Neuron (in vitro differentiated cells): Measurements from ENCODE around the gene STING1.
"Not testable (repeated sequence)": the region's sequence is repeated elsewhere in the genome, so short reads cannot be mapped to it uniquely, and the experiment has no call there.

ENCODE experiments used
- H2AFZ ChIP-seq: one replicate; pipeline ENCODE4 v1.6.1; 2013; ENCODE audit warnings: low read depth, mild to moderate bottlenecking, inconsistent platforms, low read length, moderate library complexity
- H3K27me3 ChIP-seq: one replicate; pipeline ENCODE4 v1.6.1; 2013; ENCODE audit warnings: low read length; ENCODE audit not compliant: insufficient read depth
- H3K36me3 ChIP-seq: one replicate; pipeline ENCODE4 v1.6.1; 2013; ENCODE audit warnings: low read length; ENCODE audit not compliant: insufficient read depth
- H3K4me1 ChIP-seq: one replicate; pipeline ENCODE4 v1.6.1; 2013; ENCODE audit warnings: low read length; ENCODE audit not compliant: insufficient read depth
- H3K4me3 ChIP-seq: 2 replicates; pipeline ENCODE4 v1.5.1; 2013; ENCODE audit warnings: mild to moderate bottlenecking, low read length, moderate library complexity
- H3K9me3 ChIP-seq: one replicate; pipeline ENCODE4 v1.6.1; 2013; ENCODE audit warnings: low read length

The STING1 gene

DNA sequence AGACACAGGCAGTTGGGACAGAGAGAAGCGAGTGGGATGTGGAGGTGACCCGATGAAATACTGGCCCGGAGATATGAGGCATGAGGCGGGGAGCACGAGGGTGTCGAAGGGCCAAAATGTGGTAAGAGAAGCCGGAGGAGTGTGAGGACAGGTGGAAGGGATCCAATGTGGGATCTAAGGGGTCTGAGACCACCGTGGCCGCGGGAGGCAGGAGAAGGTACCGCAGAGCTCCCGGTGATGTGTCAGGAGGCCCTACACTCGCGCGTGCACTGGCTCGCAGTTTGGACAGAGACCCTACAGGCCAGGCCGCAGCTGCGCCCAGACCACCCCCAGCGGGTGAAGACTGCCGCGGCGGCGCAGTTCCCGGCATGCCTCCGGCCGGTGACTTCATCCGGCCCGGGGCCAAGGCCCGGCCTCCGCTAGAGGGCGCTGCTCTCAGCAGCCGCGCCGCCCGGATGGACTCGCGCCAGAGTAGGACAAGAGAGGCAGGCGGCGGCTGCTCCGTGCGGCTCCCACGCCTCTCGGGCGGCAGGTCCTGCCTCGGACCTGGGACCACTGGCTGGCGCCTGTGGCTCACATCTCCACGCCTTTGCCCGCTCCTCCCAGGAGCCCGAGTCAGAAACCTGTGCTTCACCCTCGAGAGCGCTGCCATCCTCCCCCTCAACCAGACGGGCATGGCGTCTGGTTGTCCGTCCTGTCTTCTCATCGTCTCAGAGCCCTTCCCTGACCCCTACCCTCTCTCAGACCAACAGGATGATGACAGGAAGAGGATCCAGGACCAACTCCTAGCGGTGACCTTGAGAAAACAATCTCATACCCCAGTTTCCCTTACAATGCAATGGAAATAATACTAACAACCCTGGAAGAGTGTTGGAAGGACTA, 35.4 kb upstream of the STING1 start:
- Histone ChIP-seq H3K27me3 (no peaks in the 10 kb centered on the region), H3K4me1 (peaks cover 9% of the 10 kb centered on the region), H3K4me3 (peak overlapping the region; percentile 53), H3K9me3 (no peaks in the 10 kb centered on the region), H3K36me3 (no peaks in the 10 kb centered on the region), H2AFZ (peak overlapping the region; percentile 82)

DNA sequence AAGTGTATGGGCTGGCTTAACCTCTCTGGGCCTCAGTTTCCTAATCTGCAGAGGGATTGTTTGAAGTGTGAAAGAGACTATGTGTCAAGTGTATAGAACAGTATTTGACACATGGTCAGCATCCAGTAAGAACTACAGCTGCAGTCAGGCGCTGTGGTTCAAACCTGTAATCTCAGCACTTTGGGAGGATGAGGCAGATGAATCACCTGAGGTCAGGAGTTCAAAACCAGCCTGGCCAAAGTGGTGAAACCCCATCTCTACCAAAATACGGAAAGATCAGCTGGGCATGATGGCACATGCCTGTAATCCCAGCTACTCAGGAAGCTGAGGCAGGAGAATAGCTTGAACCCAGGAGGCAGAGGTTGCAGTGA, 31.9 kb upstream of the STING1 start:
- Histone ChIP-seq H3K9me3 (no peaks in the 10 kb centered on the region), H2AFZ (no peak overlapping the region), H3K27me3 (no peaks in the 10 kb centered on the region), H3K4me3 (no peak overlapping the region), H3K4me1 (peaks cover 9% of the 10 kb centered on the region), H3K36me3 (no peaks in the 10 kb centered on the region)

DNA sequence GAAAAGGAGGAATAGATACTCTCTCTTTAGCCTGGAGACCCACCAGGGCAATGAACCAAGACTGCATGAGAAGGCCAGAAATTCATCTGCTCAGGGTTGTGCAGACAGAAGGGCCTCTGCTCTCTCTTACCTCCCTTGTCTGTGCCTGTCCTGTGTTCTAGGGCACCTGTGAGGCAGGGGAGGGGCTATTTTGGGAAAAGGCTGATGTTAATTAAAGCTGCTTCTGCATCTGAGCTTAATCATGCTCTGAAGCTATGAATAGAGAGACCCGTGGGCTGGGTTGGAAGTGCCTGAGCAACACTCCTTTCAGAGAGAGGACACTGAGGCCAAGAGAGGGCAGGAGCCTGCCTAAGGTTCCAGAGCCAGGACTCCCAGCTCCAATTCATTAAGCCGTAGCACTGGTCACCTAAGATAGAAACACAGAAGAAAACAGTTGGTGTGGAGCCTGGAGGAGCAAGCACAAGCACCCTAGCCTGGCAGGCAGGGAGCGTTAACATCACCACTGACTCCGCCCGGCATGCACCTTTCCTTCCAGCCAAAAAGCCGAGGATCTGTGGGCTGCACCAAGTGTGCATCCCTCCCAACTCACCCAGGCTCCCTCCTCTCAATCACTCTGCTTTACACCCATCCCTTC, 31.4 kb upstream of the STING1 start:
- H3K36me3 ChIP-seq, result no peaks in the 10 kb centered on the region
- H3K27me3 ChIP-seq, result peaks cover under 1% of the 10 kb centered on the region
- H3K9me3 ChIP-seq, result no peaks in the 10 kb centered on the region
- H3K4me1 ChIP-seq, result peaks cover 9% of the 10 kb centered on the region
- no peak overlapping the region for H3K4me3 ChIP-seq
- no peak overlapping the region for H2AFZ ChIP-seq

DNA sequence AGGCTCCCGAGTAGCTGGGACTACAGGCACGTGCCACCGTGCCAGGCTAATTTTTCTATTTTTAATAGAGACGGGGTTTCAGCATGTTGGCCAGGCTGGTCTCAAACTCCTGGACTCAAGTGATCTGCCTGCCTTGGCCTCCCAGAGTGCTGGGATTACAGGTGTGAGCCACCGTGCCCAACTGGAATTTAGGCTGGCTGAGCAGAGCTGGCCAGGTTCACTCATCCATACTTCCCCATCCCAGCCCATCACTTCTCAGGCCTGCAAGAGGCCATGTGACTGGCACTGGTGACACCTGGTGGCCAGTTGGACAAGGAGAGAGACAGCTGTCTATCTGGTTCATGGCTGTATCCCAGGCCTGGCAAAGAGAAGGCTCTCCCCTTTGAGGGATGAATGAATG, 30.9 kb upstream of the STING1 start:
- H2AFZ ChIP-seq, H3K4me1 ChIP-seq, H3K9me3 ChIP-seq, H3K36me3 ChIP-seq, H3K4me3 ChIP-seq, H3K27me3 ChIP-seq: not testable (repeated sequence)

DNA sequence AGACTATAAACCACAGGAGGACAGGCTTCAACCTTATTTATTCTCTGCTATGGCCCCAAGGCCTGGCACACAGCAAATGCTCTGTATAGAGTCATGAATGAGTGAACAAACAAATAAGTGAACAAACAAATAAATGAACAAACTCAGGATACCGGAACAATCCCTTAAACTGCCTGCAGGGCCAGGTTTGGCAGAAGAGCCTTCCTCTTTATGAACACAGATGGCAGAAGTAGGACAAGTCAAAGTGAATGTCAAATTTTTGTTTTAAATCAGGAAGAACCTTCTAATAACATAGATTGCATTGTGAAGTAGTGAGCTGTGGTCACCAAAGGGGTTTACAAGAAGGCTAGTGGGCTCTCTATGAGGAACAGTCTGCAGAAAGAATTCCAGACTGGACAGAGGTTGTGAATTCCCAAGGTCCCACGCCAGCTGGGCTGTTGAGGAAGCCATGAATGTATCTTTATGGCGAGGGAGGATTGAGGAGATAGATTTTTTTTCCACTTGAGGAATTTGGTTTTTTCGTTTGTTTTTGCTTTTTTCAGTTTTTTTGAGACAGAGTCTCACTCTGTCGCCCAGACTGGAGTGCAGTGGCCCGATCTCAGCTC, 30.3 kb upstream of the STING1 start:
- Histone ChIP-seq H3K9me3 (no peaks in the 10 kb centered on the region), H2AFZ (no peak overlapping the region), H3K4me3 (no peak overlapping the region), H3K36me3 (no peaks in the 10 kb centered on the region), H3K27me3 (peaks cover 2% of the 10 kb centered on the region), H3K4me1 (peaks cover 3% of the 10 kb centered on the region)

DNA sequence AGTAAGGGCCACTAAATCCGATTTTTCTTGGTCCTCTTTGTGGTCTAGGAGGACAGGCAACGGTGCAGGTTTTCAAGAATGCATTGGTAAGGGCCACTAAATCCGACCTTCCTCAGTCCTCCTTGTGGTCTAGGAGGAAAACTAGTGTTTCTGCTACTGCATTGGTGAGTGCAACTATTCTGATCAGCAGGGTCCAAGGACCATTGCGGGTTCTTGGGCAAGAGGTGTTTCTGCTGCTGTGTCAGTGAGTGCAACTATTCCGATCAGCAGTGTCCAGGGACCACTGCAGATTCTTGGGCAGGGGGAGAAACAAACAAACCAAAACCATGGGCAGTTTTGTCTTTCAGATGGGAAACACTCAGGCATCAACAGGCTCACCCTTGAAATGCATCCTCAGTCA, 22.2 kb upstream of the STING1 start:
- not testable (repeated sequence) for H3K4me3 ChIP-seq, H2AFZ ChIP-seq, H3K36me3 ChIP-seq, H3K27me3 ChIP-seq, H3K9me3 ChIP-seq, H3K4me1 ChIP-seq

DNA sequence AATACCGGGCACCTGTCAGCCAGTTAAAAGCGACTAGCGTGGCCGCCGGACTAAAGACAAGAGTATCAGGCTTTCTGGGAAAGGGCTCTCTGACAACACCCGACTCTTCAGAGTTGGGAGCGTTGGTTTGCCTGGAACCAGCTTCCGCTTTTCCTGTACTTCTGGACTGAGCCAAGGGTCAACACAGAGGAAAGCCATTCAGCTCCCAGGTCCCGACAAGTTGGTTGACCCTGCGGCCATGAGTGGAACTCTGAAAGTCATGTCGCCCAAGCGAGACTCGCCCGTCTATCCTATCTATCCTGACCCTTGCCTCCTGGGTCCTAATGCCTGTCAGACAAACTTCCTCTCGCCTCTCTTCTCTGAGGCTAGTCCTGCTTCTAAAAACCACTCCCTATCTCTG, 21.3 kb upstream of the STING1 start:
- not testable (repeated sequence) for H3K4me3 ChIP-seq, H3K27me3 ChIP-seq, H2AFZ ChIP-seq, H3K4me1 ChIP-seq, H3K36me3 ChIP-seq, H3K9me3 ChIP-seq

DNA sequence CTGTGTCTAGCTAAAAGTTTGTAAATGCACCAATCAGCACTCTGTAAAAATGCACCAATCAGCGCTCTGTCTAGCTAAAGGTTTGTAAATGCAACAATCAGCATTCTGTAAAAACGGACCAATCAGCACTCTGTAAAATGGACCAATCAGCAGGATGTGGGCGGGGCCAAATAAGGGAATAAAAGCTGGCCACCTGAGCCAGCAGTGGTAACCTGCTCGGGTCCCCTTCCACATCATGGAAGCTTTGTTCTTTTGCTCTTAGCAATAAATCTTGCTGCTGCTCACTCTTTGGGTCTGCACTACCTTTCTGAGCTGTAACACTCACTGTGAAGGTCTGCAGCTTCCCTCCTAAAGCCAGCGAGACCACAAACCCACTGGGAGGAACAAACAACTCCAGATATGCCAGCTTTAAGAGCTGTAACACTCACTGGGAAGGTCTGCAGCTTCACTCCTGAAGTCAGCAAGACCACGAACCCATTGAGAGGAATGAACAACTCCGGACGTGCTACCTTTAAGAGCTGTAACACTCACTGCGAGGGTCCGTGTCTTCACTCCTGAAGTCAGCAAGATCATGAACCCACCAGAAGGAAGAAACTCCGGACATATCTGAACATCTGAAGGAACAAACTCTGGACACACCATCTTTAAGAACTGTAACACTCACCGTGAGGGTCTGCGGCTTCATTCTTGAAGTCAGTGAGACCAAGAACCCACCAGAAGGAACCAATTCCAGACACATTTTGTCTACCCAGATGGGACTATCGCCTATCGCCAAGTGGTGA, 20.7 kb upstream of the STING1 start:
- H2AFZ ChIP-seq, H3K9me3 ChIP-seq, H3K4me3 ChIP-seq, H3K4me1 ChIP-seq, H3K27me3 ChIP-seq, H3K36me3 ChIP-seq: not testable (repeated sequence)

DNA sequence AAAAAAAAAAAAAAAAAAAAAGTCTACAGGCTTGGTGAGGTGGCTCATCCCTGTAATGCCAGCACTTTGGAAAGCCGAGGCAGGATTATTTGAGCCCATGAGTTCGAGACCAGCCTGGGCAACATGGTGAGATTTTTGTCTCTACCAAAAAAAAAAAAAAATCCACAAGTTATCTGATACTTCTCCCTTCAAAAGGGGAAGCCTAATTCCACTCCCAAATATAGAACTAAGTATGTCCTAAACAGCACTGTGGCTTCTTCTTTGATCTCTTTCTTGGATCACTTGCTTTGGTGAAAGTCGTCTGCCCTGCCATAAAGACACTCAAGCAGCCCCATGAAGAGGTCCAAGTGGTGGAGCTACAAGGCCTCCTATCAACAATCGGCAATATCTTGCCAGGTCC, 18.8 kb upstream of the STING1 start:
- Histone ChIP-seq H3K36me3 (no peaks in the 10 kb centered on the region), H3K4me3 (no peak overlapping the region), H3K9me3 (no peaks in the 10 kb centered on the region), H3K27me3 (no peaks in the 10 kb centered on the region), H3K4me1 (peaks cover 6% of the 10 kb centered on the region), H2AFZ (no peak overlapping the region)

DNA sequence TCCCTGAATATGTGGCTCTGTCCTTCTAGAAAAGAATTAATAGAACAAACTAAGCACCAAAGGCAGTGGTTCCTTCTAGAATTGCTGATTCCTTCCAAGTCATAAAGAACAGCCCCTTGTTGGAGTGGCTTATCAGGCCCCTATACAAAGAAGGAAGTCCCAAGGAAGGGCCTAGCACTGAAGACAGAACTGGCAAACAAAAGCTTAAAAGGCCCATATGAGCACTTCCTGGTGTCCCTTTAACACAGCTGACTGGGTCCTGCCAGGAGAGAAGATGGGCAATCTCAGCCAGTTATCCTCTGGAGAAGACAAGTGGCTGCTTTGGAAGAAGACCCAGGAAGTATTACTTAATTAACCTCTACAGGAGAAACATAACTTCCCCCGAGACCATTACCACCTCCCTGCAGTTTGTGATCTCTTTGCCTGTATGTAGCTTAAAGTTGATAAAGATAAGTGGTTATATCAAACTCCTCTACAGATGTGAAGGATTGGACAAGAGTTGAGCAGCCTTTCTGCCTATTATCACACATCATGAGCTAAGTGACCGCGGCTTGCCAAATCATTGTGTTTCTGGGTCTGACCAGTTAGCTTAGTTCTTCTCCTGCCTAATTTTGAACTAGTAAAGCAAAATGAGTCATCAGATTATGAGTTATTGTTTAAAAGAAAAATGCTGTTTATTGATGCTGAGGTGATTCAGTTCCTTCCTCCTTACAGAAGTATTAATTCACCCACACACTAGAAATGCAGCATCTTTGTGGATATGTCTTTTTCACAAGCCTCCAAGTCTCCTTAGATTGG, 13.3 kb upstream of the STING1 start:
- Histone ChIP-seq H3K4me3 (no peak overlapping the region), H2AFZ (no peak overlapping the region), H3K27me3 (peaks cover 3% of the 10 kb centered on the region), H3K36me3 (no peaks in the 10 kb centered on the region), H3K9me3 (no peaks in the 10 kb centered on the region), H3K4me1 (peaks cover 2% of the 10 kb centered on the region)

DNA sequence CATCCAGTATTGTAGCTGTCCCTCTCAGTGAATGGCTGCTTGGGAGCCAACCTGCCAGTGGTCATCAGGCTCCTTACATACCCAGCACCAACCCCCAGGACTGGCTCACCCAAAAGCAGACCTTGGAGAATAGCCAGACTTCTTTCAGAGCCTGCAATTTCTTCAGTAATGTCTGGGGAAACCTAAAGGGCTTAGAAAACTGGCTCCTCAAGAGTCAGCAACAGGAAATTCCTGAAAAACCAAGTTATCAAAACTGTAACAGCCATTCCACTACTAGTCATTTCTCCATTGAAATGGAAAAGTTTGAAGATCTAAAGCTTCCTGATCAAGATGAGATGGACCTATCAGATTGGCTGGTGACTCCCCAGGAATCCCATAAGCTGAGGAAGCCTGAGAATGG, 12.3 kb upstream of the STING1 start:
- Histone ChIP-seq H3K36me3 (no peaks in the 10 kb centered on the region), H2AFZ (no peak overlapping the region), H3K4me1 (peaks cover 2% of the 10 kb centered on the region), H3K4me3 (no peak overlapping the region), H3K27me3 (peaks cover 3% of the 10 kb centered on the region), H3K9me3 (no peaks in the 10 kb centered on the region)

DNA sequence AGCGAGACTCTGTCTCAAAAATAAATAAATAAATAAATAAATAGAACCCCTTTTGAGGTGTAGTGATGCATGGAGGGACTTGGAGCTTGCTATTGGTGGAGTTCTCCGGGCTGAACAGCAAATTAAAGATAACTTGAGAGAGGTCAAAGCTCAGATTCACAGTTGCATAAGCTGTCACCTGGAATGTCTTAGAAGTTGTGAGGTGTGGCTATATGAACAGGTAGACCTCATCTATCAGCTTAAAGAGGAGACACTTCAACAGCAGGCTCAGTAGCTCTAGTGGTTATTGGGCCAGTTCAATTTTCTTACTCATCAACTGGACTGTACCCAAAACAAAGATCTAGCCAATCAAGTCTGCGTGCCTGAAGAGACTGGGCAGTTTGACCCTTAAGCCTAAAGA, 11.7 kb upstream of the STING1 start:
- Histone ChIP-seq H3K4me1 (peaks cover 2% of the 10 kb centered on the region), H3K9me3 (no peaks in the 10 kb centered on the region), H2AFZ (no peak overlapping the region), H3K27me3 (peaks cover 3% of the 10 kb centered on the region), H3K36me3 (no peaks in the 10 kb centered on the region), H3K4me3 (no peak overlapping the region)
